PFSK-1 (cell line): Measurements from ENCODE around the gene CAMK1D.

Source experiments
- FOXP2 ChIP-seq: optimal IDR thresholded peaks from 2 replicates; pipeline ENCODE3; 2011; ENCODE audit warnings: borderline replicate concordance, control low read depth, inconsistent platforms; ENCODE audit not compliant: insufficient read depth; ENCODE audit errors: extremely low read length, extremely low read depth
- POLR2AphosphoS5 ChIP-seq: IDR thresholded peaks from 2 replicates; pipeline ENCODE4 v1.6.1; 2012; ENCODE audit warnings: low read depth, mild to moderate bottlenecking, control low read depth, low read length, moderate library complexity
- REST ChIP-seq, 2 experiments: IDR thresholded peaks; 2 replicates each; pipeline versions ENCODE4 v1.6.1 to v1.8.0; 2011 to 2012; ENCODE audit warnings: low read depth in 2 of 2, low read length in 2 of 2, control low read depth in 1 of 2, inconsistent platforms in 1 of 2, mild to moderate bottlenecking in 1 of 2, moderate library complexity in 1 of 2; ENCODE audit not compliant: insufficient read depth in 1 of 2
- SIN3A ChIP-seq: IDR thresholded peaks from 2 replicates; pipeline ENCODE4 v1.6.1; 2012; ENCODE audit warnings: mild to moderate bottlenecking, low read length, moderate library complexity, borderline replicate concordance; ENCODE audit not compliant: insufficient read depth
- TAF1 ChIP-seq: IDR thresholded peaks from 2 replicates; pipeline ENCODE4 v1.6.1; 2012; ENCODE audit warnings: low read length, control low read depth, borderline replicate concordance; ENCODE audit not compliant: insufficient read depth

- TF ChIP-seq REST (IDR thresholded peaks at IDR 0.05; ENCODE audit: insufficient read depth in 1 of 2, low read depth in 2 of 2, low read length in 2 of 2), result no peak
- TF ChIP-seq POLR2AphosphoS5, result no peak
- no peak for TF ChIP-seq TAF1
- TF ChIP-seq FOXP2, result no peak
- TF ChIP-seq SIN3A, result no peak
These were observed 214.8 kb downstream of the CAMK1D start for GRCh38 chr10:12564173-12564572.
